ENCODE measurements around the gene VSTM2B.
"Not testable (repeated sequence)": the region's sequence is repeated elsewhere in the genome, so short reads cannot be mapped to it uniquely, and the experiment has no call there.

VSTM2B gene

GRCh38 chr19:29548483-29549085 lies 22.8 kb downstream of the VSTM2B start:
- DNase-seq, result no peak

- no peak for DNase-seq
These were observed 23.6 kb downstream of the VSTM2B start for GRCh38 chr19:29549105-29550070.

GRCh38 chr19:29550896-29551295 lies 25.1 kb downstream of the VSTM2B start:
- DNase-seq, result no peak

- no peak for DNase-seq
These were observed 26.0 kb downstream of the VSTM2B start for GRCh38 chr19:29551774-29552173.

GRCh38 chr19:29552454-29553280 lies 26.9 kb downstream of the VSTM2B start:
- peak; percentile 22 for DNase-seq

- DNase-seq, result no peak
These were observed 28.4 kb downstream of the VSTM2B start for GRCh38 chr19:29554149-29554548.

GRCh38 chr19:29559110-29559509 lies 33.3 kb downstream of the VSTM2B start:
- not testable (repeated sequence) for DNase-seq

- no peak for DNase-seq
These were observed 33.9 kb downstream of the VSTM2B start for GRCh38 chr19:29559743-29560142.

- no peak for DNase-seq
These were observed 34.7 kb downstream of the VSTM2B start for GRCh38 chr19:29560313-29561075.

GRCh38 chr19:29561601-29562000 lies 35.8 kb downstream of the VSTM2B start:
- no peak for DNase-seq

- DNase-seq, result no peak
These were observed 36.8 kb downstream of the VSTM2B start for GRCh38 chr19:29562299-29563297.

GRCh38 chr19:29563486-29564101 lies 37.8 kb downstream of the VSTM2B start:
- no peak for DNase-seq

GRCh38 chr19:29564574-29565005 lies 38.8 kb downstream of the VSTM2B start:
- no peak for DNase-seq

GRCh38 chr19:29565171-29565570 lies 39.4 kb downstream of the VSTM2B start:
- DNase-seq, result no peak

GRCh38 chr19:29566496-29567054 lies 40.8 kb downstream of the VSTM2B start:
- no peak for DNase-seq

GRCh38 chr19:29567366-29567915 lies 41.6 kb downstream of the VSTM2B start:
- DNase-seq, result no peak

- no peak for DNase-seq
These were observed 42.5 kb downstream of the VSTM2B start for GRCh38 chr19:29568036-29569025.

GRCh38 chr19:29569038-29569911 lies 43.5 kb downstream of the VSTM2B start:
- DNase-seq, result no peak

Measured in activated CD4-positive, CD25-positive, alpha-beta regulatory T cell treated with anti-CD3 and anti-CD28 coated beads, Interleukin-2, amount 50 U/mL, for 72 hours (primary cell).